GM21723 (cell line): ENCODE results near the gene POR.
"Not testable (repeated sequence)": the region's sequence is repeated elsewhere in the genome, so short reads cannot be mapped to it uniquely, and the experiment has no call there.

Experiments
- ATAC-seq: cut with Tn5 transposase; IDR thresholded peaks from one replicate; pipeline ENCODE4 v1.9.1; 2021; ENCODE audit warnings: mild to moderate bottlenecking, moderate library complexity; ENCODE audit not compliant: unreplicated experiment

The POR gene

GRCh38 chr7:75914655-75915415 lies at the start of gene POR:
TSS of gene POR (plus strand) at chr7:75915155. CDS start at chr7:75954002, 38,847 bp downstream.
- peak; percentile 92 for ATAC-seq

GRCh38 chr7:75866114-75866488 lies 48.9 kb upstream of the POR start:
- ATAC-seq: no peak

GRCh38 chr7:75866489-75867389 lies 48.2 kb upstream of the POR start:
- ATAC-seq: no peak

GRCh38 chr7:75867390-75867717 lies 47.6 kb upstream of the POR start:
- ATAC-seq: no peak

- no peak for ATAC-seq
Observed at GRCh38 chr7:75868153-75868552, 46.8 kb upstream of the POR start.

- no peak for ATAC-seq
Observed at GRCh38 chr7:75869776-75870379, 45.1 kb upstream of the POR start.

GRCh38 chr7:75870557-75871161 lies 44.3 kb upstream of the POR start:
- no peak for ATAC-seq

- no peak for ATAC-seq
Observed at GRCh38 chr7:75872073-75872782, 42.7 kb upstream of the POR start.

- not testable (repeated sequence) for ATAC-seq
Observed at GRCh38 chr7:75874180-75874579, 40.8 kb upstream of the POR start.

GRCh38 chr7:75875113-75876080 lies 39.6 kb upstream of the POR start:
- ATAC-seq: no peak

- ATAC-seq: no peak
Observed at GRCh38 chr7:75876126-75876881, 38.7 kb upstream of the POR start.

GRCh38 chr7:75878312-75878768 lies 36.6 kb upstream of the POR start:
- ATAC-seq: peak; percentile 49

GRCh38 chr7:75878769-75879611 lies 36.0 kb upstream of the POR start, which contains the start of gene RHBDD2:
TSS of gene RHBDD2 (plus strand) at chr7:75879034. CDS start at chr7:75879083, 49 bp downstream.
- peak; percentile 96 for ATAC-seq

- no peak for ATAC-seq
Observed at GRCh38 chr7:75879771-75880184, 35.2 kb upstream of the POR start.

- ATAC-seq: no peak
Observed at GRCh38 chr7:75880242-75880641, 34.7 kb upstream of the POR start.

GRCh38 chr7:75881436-75882095 lies 33.4 kb upstream of the POR start:
- no peak for ATAC-seq

GRCh38 chr7:75883265-75883824 lies 31.6 kb upstream of the POR start:
- not testable (repeated sequence) for ATAC-seq
